HG03280 (cell line): ENCODE measurements around the gene WFS1.

Source experiments
- ATAC-seq: cut with Tn5 transposase; IDR thresholded peaks from one replicate; pipeline ENCODE4 v1.9.1; 2021; ENCODE audit warnings: mild to moderate bottlenecking, moderate library complexity; ENCODE audit not compliant: unreplicated experiment

The WFS1 gene

DNA sequence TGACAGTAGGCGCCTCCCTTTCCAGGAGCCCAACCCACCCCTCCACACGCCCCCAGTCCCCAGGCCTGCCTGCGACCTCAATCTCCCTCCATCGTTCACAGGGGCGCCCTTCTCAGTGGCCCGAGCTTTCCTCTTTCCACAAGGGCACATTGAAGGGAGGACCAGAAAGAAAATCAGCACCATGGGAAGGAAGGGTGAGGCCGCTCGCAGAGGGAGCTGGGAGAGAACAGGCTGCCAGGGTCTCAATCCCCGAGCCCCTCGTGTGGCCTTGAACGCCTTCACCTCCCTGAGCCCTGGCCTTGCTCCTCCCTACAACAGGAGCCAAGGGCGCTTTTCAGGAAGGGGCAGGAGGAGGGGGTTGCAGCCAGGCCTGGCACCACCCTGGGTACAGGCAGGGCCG, 66.5 kb downstream of the WFS1 start:
- ATAC-seq: no peak

DNA sequence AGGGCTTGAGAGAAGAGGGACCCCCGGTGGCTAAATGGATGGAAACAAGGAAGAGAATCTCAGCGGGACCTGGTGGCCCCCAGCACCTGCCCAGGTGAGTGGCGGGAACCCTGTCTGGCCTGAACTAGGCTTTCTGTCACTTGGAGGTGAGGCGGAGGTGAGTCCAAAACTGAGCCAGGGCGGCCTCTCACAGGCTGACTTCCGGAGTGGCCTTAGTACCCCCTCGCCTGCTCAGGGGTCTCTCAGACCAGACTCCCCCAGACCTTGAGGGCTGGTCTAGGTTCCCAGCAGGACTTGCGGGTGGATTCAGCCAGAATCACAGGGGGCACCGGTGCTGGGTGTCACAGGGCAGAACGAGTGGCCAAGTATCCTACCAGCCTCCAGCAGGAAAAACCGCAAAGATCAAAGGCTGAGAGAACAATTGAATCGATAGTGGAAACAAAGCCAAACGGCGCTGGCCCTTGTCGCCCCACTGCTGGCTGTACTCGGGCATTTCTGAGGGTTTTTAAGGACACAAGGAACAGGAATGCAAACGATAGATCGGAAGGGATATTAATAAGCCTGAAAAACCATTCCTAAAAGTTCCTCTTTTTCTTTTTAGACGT, 67.8 kb downstream of the WFS1 start:
- no peak for ATAC-seq

DNA sequence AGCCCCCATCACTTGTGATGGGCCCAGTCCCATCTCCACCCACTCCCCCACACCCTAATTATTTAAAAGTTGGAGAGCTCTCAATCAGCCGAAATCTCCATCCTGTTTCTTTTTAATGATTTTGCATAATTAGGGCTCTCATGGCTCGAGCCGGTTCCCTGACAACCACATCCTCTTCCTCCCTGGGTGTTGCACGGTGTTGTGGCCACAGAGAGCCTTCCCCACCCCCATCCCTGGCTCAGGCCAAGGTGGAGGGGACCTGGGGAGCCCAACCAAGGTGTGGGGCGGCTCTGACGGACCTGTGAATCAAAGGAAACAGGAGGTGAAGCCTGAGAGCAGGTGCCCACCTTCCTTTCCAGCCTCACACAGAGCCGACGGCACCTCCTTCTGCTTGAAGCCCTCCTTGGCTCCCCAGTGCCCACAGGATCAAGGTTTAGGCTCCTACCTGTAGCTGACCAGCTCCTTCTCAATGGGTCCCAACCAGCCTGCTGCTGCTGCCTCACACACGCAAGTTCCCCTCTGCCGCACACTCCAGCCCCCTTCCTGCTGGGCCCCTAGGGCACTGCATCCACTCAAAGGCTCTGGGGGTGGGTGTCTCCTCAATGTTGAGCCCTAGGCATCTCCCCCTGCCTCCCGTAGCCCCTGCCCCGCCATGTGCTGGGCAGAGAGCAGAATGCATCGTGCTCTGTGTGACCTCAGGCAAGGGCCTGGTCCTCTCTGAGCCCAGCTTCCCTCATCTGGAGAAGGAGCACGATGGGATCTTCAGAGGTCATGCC, 68.7 kb downstream of the WFS1 start:
- ATAC-seq: no peak

DNA sequence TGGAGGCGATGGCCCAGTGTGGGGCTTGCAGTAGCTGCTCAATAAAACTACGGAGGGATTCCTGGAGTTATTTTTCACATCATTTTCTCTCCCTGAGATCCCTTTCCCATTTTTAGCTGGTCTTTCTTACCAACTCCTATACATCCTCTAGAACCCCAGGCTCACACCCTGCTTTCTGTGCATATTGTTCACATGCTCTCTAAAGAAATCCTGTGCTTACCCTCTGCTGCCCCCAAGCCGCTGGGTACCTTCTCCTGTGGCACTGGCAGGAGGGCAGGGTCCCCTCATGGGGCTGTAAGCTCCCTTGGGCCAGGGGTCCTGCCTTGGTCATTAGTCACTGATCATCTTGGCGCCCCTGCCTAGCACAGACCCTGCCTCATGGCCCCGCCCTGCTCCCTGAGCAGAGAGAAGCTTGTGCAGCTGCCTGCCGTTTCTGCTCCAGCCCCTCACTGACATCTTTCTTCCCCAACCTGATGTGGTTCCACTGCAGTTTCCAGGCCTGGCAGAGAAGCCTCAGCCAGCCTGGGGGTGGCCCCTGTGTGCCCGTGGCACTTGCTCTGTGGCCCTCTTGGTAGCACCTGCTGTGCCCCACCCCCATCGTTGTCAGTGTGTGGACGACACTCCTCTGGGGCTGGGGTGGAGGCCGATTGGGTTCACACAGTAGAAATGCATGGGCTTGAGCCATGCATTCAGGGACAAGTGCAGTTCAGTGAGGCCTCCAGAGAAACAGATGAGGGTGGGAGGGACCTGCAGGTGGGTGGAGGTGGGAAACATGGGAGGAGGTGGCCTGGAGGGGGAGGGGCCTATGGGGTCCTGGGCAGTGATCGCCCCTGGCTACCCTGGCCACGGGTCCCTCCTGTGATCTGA, 69.5 kb downstream of the WFS1 start:
- ATAC-seq: no peak

DNA sequence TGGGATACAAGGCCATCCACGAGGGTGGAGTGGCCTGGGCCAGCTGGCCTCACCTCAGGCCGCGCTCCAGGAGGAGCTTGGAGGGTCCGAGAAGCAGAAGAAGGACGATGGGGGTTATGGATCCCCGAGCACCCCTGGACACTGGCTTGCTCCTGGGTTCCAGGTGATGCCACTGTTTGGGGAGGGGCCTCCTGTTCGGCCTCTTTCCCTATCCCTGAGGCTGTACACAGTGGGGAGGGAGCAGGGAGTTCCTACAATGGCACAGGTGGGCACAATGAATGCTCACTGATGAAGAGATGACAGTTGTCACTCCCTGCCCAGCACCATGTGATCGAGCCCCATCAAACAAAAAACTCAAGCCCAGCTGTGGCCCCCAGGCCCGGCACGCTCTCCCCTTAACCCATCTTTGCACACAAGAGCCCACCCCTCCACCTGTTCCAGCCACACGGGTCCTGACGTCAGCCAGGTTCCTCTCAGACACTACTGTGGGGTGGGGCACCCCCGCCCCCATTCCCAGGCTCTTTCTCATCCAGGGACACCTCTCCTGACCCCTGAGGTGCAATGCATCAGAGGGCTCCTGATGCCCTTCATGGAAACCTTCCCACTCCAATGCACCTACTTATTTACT, 70.3 kb downstream of the WFS1 start:
- no peak for ATAC-seq

DNA sequence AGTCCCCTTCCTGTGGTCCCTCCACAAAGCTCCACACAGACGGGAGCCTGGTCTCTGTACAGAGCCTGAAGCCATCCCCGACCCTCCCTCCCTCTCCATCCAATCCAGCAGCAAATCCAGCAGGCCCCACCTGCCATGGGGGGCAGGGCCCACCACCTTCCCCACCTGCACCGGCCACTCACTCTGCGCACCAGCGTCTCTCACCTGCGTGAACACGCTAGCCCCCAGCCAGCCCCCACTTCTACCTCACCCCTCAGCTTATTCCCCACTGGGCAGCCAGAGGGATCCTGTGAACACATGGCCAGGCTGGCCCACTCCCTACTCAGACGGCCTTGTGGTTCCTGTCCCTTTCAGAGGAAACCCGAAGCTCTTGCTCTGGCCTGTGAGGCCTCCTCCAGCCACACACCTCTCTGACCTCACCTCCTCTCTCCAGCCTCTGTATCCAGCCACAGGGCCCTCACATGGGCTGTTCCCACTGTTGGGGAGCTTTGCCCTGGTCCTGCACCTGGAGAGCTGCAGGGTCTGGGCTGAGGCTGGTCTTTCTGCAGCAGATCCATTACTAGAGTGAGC, 70.9 kb downstream of the WFS1 start:
- ATAC-seq: no peak

DNA sequence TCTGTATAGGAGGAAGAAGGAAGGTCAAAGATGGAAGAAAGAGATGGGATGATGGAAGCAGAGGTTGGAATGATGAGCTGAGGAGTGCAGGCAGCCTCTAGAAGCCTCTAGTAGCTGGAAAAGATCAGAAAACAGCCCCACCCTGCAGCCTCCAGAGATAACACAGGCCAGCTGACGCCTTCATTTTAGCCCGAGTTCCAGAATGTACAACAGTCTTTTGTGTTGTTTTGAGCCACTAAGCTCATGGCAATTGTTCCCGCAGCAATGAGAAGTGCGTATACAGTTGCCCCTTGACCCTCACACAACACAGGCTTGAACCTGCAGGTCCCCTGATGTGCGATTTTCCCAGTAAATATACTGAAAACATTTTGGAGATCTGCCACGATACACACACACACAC, 72.0 kb downstream of the WFS1 start:
- ATAC-seq: no peak

DNA sequence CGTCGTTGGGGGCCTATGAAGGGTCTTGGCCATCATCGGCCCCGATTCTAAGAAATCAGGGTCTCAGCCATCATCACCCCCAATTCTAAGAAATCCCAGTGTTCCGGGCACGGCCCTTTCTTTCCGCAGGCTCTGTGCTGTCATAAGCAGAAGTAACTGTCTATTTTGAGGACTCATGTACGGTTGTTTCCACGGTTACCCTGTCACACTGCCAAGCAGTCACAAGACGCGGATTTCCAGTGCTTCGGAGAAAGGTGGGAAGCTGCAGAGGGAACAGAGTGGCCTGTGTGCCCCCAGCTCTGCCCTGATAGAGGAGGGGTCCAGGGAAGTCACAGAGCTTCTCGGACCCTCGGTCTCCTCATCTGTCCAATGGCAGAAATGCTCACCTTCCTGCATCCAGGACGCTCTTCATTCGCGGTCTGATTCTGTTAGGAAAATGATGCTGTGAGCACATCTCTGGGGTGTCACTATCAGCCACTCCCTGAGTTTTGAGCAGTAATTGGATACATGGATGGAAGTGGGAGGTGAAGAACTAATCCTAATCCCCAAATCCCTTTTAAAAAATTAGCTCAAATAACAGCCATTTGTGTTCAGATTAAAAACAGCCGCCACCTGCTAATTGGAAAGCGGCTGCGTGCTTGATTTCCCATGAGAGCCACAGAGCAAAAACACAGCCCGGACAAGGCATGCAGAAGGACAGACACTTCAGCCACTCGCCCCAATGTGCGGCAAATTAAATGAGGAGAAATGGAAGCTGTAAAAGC, 73.1 kb downstream of the WFS1 start:
- ATAC-seq: no peak

DNA sequence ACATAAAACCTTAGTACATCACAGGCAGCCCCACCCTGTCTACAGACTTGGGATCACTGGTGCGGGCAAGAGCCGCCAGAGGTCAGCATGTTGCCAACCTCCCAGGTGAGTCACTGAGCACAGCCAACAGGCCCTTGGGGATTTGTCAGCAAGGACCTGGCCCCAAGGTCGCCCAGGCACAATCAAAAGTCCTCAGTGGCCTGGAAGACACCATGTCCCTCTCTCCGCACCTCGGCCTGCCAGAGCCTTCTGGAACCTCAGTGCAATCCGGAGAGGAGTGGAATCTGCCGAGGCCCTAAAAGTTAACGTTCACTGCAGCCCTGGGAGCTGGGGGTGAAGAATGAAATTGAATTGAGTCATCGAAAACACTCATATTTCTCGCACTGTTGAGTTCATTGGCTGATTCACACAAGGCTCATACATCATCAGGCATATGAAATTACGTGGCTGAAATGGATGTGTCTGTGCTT, 74.3 kb downstream of the WFS1 start:
- ATAC-seq: no peak

DNA sequence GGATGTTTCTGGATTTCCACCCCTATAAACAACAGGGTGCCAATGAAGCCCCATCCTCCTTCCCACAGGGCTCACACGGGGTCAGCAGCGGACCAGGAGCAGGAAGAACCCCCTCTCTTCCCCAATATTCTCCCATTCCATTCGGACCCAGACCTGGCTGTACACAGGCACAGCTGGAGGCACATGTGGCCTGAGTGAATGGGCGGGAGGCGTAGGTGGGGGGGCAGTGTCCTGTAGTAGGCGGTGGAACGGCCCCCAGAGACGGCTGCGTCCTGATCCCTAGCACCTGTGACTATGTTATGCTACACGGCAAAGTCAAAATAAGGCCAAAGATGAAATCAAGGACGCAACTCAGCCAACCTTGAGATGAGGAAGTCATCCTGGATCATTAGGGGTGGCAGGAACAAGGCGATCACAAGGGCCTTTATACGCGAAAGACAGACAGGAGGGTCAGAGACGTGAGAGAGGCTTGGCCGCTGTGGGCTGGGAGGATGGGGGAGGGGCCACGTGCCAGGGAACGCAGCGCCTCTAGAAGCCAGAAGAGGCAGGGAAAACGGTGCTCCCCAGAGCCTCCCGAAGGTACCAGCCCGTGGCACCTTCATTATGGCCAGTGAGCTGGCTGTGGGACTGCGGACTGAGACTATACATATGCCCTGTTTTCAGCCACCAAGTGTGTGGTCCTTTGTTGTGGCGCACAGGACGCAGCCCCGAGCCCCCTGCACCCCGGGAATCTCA, 75.6 kb downstream of the WFS1 start:
- ATAC-seq: no peak

DNA sequence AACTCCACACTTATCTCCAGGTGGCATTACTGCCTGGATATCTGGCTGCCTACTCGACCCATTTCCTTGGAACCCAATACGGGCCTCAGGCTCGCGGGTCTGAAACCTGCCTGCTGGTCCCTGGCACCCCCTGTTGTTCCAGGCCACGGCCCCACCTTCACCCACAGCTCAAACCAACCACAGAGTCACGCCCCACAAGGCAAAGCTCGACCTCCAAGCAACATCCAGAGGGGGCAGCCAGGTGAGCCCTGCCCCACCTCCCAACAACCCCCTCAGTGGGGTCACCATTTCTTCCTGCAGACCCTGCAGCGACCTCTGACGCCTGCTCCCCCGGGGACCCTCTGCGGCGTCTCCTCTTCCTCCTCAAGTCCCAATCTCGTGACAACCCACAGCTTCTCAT, 76.2 kb downstream of the WFS1 start:
- no peak for ATAC-seq

DNA sequence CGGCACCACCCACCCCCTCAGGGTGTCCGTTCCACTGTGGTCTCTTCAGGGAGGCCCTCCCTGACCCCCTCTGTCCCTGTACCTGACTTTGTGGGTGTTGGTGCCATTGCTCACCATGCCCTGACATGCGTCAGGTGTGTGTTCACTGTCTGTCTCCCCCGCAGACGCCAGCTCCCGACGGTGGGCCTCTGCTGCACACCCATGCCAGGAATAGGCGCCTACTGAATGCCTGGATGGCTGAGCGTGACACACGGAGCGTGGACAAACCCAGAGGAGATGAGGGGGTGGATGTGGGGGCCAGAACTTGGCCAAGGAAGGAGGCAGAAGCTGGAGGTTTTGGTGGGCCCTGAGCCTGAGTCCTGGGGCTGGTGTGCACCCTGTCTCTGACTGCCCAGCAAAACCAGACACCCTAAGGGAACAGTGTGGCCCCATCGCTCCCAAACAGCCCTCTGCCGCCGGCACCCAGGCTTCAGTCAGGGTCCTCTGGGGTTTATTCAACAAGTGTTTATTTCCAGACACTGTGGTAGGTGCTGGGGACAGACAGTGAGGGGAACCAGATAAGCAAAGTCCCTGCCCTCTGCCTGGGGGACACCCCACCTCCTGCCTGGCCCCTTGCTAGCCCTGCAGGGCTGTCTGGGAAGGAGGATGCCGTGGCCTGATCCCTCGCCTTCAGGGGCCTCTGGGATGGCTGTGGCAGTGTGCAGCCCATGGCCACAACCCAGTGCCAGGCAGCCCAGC, 76.9 kb downstream of the WFS1 start:
- ATAC-seq: no peak

DNA sequence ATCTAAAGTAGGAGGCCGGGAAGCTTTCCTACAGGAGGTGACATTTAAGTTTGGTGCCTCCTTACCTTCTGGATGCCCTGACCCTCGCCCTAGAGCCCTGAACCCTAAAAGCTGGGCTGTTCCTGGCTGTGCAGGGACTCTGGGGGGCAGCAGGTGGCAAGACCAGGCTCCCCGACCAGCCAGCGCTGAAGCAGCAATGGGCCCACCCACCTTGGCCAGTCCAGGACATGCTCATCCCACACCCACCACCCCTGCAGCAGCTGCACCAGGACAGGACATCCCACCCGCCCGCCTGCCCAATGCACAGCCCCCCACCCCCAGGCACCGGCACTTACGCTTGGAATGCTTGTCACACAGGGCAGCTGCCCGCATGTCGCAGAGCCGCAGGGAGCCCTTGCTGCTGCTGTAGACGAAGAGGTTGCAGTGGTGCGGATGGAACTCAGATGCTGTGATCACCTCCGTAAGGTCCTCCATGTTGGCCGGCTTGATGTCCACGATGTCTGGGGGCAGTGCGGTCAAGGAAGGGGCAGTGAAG, 77.9 kb downstream of the WFS1 start:
- ATAC-seq: no peak

DNA sequence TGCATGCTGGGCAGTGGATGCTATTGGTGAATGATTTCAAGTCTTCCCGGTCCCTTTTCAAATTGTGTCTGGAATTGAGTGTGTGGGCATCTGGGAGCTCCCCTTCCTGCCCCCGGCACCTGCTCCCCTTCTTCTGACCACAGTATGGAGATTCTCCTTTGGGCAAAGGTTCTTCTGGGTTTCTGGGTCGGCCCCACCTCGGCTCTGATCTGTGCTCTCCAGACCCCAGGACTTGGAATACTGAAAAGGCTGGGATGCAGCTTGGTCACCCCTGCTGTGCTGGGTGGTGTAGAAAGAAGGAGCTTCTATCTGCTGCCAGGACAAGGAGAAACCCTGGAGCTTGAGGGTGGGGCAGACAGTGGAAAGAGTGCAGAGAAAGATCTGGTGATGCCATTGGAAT, 78.8 kb downstream of the WFS1 start:
- ATAC-seq: no peak

DNA sequence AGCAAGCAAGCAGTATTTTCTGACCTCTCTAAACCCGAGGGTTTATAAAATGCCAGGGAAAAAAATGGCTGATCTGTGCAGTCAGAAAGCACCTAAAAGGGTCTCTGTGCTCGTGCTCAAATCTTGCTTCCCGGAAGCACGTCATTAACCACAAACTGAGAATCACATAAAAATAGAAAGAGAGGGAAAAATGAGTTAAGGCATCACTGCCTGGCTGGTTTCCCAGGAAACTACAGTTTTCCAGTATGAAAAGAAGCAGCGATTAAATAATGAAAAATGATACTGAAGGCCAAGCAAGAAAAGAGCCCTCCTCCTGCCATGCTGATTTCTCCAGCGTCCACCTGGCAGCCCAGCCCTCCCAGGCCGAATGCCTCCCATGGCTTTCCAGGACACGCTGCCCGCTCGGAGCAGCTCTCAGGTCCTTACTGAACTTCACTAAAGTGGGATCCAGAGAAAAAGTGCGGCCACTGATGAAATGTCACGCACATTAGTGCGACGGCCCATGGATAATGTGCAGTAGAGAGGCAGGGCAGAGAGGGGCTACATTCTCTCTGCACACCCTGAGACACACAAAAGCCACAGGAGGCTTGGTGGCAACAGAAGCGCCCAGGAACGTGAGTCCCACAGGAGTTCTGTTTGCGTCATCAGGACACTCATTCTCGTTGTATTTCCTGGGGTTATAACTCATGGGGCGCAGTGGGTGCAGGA, 80.4 kb downstream of the WFS1 start:
- no peak for ATAC-seq

DNA sequence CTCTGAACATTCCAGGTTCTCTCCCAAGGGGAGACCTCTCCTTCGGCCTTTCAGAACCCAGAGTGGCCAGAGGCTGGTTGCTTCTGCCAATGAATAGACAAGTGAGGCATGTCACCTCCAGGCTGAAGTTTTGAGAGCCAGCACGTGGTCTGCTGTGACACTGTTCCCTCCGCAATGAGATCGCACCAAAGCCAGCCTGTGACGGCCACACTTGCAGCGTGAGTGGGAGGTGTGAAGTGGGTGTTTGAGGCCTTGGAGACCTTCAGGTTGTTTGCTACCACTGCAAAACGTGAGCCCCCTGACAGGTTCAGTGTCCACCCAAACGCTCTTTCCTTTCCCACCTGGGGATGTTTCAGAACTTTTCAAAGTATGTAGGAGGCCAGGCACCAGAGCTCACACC, 81.0 kb downstream of the WFS1 start:
- ATAC-seq: no peak

DNA sequence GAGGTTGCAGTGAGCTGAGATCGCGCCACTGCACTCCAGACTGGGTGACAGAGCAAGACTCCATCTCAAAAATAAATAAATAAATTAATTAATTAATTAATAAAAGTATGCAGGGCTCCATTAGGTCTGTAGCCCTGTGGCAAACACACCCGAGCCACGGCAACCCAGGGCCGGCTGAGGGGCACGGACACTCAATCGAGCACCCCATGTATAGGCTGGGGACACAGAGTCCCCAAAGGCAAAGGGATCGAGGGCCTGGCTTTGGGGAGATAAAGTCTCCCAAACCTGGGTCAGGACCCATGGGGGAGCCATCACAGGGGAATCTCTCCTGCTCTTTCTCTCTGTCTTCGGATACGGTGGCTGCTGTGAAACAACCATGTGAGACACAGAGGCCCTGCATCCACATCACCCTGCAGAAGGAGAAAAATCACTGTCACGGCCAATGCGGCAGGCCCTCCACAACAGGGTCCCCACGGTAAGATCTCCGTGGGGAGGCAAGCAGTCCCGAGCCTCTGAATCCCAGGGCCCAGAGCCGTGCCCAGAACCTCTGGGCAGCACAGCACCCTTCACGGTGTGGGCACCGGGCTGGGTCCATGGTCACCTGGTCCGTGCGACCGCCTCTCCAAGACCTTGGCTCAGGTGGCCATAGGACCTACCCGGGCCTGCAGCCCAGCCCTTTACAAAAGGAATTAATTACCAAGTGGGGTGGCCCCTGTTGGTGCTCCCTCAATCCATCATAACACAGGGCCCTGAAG, 81.8 kb downstream of the WFS1 start:
- no peak for ATAC-seq
